Activated naive CD8-positive, alpha-beta T cell treated with anti-CD3 and anti-CD28 coated beads for 36 hours (primary cell): ENCODE results near the gene WWOX. TPM values are rescaled to one million over a fixed set of nuclear protein-coding genes. Genes with fewer than 3 reads are reported as not detected.

Experiments
- DNase-seq: peaks from one replicate; pipeline ENCODE4 v3.0.0; 2021
- H3K27ac Mint-ChIP-seq: one replicate; pipeline ENCODE4 v1.8.0; 2022; ENCODE audit warnings: mild to moderate bottlenecking, moderate library complexity, mixed read lengths
- H3K27me3 Mint-ChIP-seq: one replicate; pipeline ENCODE4 v1.8.0; 2022; ENCODE audit warnings: mild to moderate bottlenecking, mixed read lengths
- H3K36me3 Mint-ChIP-seq: one replicate; pipeline ENCODE4 v1.8.0; 2021; ENCODE audit warnings: mild to moderate bottlenecking, mixed read lengths
- H3K4me1 Mint-ChIP-seq: one replicate; pipeline ENCODE4 v1.8.0; 2021; ENCODE audit warnings: mixed read lengths
- H3K4me3 Mint-ChIP-seq: one replicate; pipeline ENCODE4 v1.8.0; 2022; ENCODE audit warnings: mild to moderate bottlenecking, moderate library complexity, mixed read lengths
- H3K9me3 Mint-ChIP-seq: one replicate; pipeline ENCODE4 v1.8.0; 2022; ENCODE audit warnings: mixed read lengths
- total RNA-seq, 2 experiments: library from RNA; stranded (reverse); gene quantifications; one replicate each; pipeline ENCODE4 v1.2.3, GENCODE V29; 2021

The WWOX gene
- total RNA-seq, 2 experiments from 2014 or later = 20.0 to 23.9 TPM

DNA sequence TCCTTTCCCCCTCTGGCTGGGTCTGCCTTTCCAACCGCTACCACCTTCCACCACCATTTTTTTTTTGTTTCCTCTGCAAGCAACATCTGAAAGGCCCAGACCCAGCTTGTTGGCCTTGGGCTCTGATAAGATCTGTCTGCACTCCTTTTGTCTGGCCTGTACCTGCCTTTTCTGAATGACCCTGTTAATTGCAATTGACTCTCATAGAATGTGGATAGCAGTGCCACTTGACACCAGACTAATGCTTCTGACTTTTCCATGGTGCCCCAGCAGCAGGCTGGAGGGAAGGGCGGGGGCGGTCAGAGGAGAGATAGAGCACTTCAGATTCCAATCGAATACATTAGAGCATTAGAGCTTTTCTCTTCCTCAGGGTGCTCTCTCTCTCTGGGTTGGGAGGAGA, 538.9 kb downstream of the WWOX start:
- DNase-seq = no peak
- Mint-ChIP-seq H3K27ac (no peak overlapping the region), H3K4me3 (no peak overlapping the region), H3K27me3 (no peaks in the 10 kb centered on the region), H3K36me3 (peaks cover 3% of the 10 kb centered on the region), H3K4me1 (peaks cover 3% of the 10 kb centered on the region), H3K9me3 (no peaks in the 10 kb centered on the region)

DNA sequence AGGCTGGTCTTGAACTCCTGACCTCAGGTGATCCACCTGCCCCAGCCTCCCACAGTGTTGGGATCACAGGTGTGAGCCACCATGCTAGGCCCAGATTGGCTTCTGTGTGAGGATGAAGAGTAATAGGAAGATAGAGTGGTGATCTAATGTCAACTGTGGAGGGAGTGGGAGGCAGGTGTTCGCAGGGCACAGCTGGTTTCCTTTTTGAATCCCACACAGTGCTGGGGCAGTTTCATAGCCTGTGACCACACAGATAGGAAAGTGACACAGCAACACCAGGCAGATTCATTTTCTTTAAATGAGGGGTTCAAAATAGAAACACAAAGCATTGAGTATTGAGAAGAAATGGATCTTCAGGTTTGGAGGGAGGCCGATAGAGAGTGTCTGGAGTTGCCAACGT, 540.3 kb downstream of the WWOX start:
- peak; percentile 5 for DNase-seq
- H3K4me1 Mint-ChIP-seq = peaks cover 3% of the 10 kb centered on the region
- H3K36me3 Mint-ChIP-seq = peaks cover 3% of the 10 kb centered on the region
- H3K27ac Mint-ChIP-seq = no peak overlapping the region
- no peaks in the 10 kb centered on the region for H3K27me3 Mint-ChIP-seq
- H3K9me3 Mint-ChIP-seq = no peaks in the 10 kb centered on the region
- H3K4me3 Mint-ChIP-seq = no peak overlapping the region

DNA sequence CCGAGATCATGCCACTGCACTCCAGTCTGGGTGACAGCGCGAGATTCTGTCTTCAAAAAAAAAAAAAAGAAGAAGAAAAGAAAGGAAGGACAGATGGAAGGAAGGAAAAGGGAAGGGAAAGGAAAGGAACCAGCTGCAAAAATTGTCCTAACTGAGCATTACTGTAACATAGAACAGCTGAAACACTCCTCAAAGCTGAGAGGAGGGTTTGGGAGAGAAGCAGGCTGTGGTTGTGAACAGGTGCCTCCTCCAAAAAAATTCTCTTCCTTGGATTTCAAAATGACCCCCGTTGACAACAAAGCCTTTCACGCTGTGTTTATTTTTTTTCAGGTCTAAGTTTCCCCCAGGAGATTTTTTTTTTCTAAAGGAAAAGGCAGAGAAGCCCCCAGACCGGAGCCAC, 541.4 kb downstream of the WWOX start:
- Mint-ChIP-seq H3K27me3 (no peaks in the 10 kb centered on the region), H3K9me3 (no peaks in the 10 kb centered on the region), H3K36me3 (no peaks in the 10 kb centered on the region), H3K4me1 (peaks cover 3% of the 10 kb centered on the region), H3K4me3 (no peak overlapping the region), H3K27ac (no peak overlapping the region)
- DNase-seq = no peak

DNA sequence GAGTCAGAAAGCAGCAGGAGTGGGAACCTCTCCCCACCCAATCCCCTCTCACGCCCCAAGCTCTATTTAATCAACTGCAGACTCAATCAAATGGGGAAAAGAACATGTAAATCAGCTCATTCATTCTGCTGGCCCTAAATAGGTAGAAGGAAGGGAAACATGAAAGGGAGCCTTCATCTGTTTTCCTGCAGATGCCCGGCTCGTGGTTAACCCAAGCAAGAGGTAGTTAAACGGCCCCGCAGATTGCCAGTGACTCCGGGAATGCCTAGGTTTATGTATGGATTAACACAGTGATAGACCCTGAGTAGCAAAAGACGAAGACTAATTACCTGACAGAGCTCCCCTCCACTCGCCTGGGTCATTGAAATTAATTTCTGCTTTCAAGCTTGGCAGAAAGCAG, 542.0 kb downstream of the WWOX start:
- Mint-ChIP-seq H3K27ac (no peak overlapping the region), H3K4me3 (no peak overlapping the region), H3K27me3 (no peaks in the 10 kb centered on the region), H3K9me3 (no peaks in the 10 kb centered on the region), H3K36me3 (no peaks in the 10 kb centered on the region), H3K4me1 (peaks cover 3% of the 10 kb centered on the region)
- no peak for DNase-seq

DNA sequence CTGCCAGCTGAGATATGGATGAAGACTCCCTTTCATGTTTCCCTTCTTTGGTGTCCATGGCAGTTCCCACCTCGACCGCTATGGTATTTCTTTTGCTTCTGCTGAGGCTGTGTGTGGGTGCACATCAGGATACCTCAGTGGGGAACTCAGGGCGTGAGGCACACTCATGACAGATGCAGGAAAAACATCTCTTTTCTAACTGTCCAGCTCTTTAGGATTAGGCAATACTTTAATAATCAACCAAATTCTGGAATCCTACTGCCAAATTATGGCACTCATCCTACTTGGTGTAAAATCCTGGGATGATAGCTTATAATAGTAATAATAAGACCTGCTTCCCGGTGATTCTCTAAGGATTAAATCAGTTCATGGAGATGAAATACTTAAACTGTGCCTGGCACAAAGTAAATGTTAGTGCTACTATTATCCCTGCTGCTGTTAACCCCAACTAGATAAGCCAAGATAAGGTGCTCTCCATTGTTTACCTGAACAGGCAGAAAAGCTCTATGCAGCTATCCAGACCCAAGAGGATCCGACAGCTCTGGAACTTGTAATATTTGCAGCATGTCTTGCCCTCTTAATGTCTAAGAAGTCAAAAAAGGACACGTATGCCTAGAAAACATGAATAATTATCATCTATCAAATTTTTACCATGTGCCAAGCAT, 543.3 kb downstream of the WWOX start:
- DNase-seq = no peak
- Mint-ChIP-seq H3K4me3 (no peak overlapping the region), H3K36me3 (no peaks in the 10 kb centered on the region), H3K27ac (no peak overlapping the region), H3K4me1 (peaks cover 3% of the 10 kb centered on the region), H3K9me3 (no peaks in the 10 kb centered on the region), H3K27me3 (no peaks in the 10 kb centered on the region)

DNA sequence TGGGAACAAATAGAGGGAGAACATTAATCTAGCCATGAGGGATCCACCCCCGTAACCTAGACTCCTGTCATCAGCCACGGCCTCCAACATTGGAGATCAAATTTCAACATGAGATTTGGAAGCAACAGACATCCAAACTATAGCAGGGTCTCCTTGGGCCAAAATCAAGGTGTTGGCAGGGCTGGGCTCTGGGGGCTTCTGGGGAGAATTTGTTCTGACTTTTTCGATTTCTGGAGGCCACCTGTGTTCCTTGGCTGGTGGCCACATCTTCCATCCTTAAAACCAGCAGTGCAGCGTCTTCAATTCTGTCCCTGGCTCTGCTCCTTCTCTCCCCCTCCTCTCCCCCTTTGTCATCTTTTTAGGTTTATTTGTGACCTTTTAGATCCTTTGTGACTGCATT, 546.2 kb downstream of the WWOX start:
- H3K9me3 Mint-ChIP-seq = no peaks in the 10 kb centered on the region

DNA sequence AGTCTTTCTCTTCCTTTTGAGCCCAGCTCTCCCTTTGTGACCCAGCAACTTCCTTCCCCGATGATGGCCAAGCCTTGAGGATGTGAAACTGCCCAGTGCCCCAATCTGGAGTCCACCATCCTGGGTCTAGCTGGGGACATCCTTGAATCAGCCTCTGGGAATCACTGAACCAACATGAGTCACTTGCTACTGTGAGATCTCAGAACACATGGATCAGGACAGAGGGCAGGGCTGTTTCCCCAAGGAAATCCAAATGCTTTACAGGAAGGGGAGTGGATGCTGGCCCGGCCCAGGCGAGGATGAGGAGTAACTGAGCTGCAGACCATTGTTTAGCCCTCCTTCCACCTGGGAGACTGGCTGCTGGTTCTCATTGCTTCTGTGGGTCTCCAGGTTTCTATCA, 547.6 kb downstream of the WWOX start:
- no peaks in the 10 kb centered on the region for H3K27me3 Mint-ChIP-seq
- no peaks in the 10 kb centered on the region for H3K36me3 Mint-ChIP-seq
- H3K4me1 Mint-ChIP-seq = no peaks in the 10 kb centered on the region
- no peak for DNase-seq
- H3K27ac Mint-ChIP-seq = no peak overlapping the region
- no peaks in the 10 kb centered on the region for H3K9me3 Mint-ChIP-seq
- H3K4me3 Mint-ChIP-seq = no peak overlapping the region

More for the DNA sequence above, 546.2 kb downstream of the WWOX start:
- no peaks in the 10 kb centered on the region for H3K4me1 Mint-ChIP-seq
- no peak overlapping the region for H3K4me3 Mint-ChIP-seq
- no peak for DNase-seq
- H3K27ac Mint-ChIP-seq = no peak overlapping the region
- no peaks in the 10 kb centered on the region for H3K36me3 Mint-ChIP-seq
- no peaks in the 10 kb centered on the region for H3K27me3 Mint-ChIP-seq

DNA sequence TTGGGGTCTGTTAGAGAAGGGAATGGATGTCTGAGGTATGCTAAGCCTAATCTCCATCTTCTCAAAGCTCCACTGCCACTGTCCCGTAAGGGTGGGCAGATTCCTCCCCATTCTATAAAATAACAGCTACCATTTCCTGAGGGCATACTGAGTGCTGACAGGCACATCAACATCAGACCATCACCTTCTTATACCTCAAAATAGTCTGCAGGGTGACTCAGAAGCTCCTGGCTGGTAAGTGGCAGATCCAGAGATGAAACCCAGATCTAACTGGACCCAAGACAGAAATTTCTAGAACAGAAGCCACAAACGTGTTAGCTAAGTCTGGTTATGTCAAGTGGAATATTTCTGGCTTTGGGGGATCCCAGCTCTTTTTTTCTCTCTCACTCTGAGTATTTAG, 548.0 kb downstream of the WWOX start:
- Mint-ChIP-seq H3K27ac (no peak overlapping the region), H3K4me3 (no peak overlapping the region), H3K4me1 (no peaks in the 10 kb centered on the region), H3K36me3 (no peaks in the 10 kb centered on the region), H3K9me3 (no peaks in the 10 kb centered on the region), H3K27me3 (no peaks in the 10 kb centered on the region)
- no peak for DNase-seq

DNA sequence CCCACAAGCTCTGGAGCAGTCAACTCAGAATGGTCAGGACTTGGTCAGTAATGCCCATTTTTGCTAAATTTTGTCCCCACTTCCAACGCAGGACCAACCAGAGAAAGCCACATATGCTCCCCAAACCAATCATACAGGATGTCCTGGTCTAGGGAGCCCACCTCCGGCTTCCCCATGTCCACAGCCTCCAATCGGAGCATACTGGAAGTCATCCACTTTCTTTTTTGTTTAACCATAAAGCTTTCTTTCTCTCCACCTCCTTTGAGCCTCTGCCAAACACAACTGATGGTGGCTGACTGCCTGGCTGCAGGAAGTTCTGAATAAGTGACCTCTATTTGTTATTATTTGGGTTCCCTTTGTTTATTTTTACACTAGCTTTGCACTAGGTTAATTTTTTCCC, 549.1 kb downstream of the WWOX start:
- Mint-ChIP-seq H3K27ac (no peak overlapping the region), H3K36me3 (no peaks in the 10 kb centered on the region), H3K4me1 (no peaks in the 10 kb centered on the region), H3K9me3 (no peaks in the 10 kb centered on the region), H3K27me3 (no peaks in the 10 kb centered on the region), H3K4me3 (no peak overlapping the region)
- DNase-seq = no peak

DNA sequence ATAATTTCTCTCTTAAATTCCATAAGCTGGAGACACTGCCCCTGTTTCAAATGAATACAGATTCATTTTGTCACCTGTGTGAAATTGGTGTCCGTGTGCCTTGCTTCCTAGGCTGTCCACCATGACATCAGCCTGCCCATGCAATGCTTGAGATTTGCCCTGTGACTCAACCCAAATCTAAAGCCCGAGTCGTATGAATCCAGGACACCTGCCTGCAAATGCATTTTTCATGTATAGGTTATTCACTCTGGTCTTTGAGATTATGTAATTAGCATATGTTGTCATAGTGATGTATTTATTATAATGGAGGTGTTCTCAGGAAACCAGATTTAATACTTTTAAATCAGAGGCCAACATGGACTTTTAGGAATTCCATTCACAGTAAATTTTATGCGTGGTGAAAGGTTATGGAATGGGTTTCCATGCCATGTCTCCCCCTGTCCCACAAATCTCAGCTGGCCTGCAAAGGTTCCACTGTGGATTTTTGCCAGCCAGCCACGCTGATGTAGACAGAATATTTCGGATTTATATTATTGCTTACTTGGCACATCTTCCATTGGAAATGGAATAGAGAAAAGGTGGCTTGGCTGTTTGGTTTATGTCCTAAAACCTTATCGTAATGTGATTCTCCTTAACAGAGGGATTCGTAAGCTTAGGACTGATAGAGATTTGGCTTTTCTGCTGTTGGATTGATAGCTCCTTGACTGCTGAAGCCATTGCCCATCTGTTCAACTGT, 551.1 kb downstream of the WWOX start:
- no peaks in the 10 kb centered on the region for H3K27me3 Mint-ChIP-seq
- H3K36me3 Mint-ChIP-seq = no peaks in the 10 kb centered on the region
- H3K27ac Mint-ChIP-seq = no peak overlapping the region

DNA sequence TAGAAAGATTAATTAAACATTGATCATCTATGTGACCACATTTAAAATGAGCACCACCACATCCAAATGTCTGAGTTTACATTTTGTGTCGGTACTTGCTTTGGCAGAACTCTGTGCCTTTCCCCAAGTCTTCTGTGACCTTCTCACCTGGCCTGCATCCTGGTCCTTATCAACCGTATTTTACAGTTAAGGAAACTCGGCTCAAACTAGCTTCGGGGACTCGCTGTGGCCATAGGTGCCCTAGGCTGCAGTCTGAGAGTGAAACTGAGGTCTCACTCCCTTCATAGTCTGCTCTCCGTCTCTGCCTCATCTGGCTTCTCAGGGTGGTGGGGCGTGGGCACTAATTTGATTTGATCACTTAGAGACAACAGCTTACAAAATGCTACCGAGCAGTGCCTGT, 555.5 kb downstream of the WWOX start:
- no peaks in the 10 kb centered on the region for H3K27me3 Mint-ChIP-seq
- no peaks in the 10 kb centered on the region for H3K36me3 Mint-ChIP-seq
- no peak overlapping the region for H3K4me3 Mint-ChIP-seq
- H3K27ac Mint-ChIP-seq = no peak overlapping the region
- no peaks in the 10 kb centered on the region for H3K9me3 Mint-ChIP-seq
- H3K4me1 Mint-ChIP-seq = no peaks in the 10 kb centered on the region
- no peak for DNase-seq

More for the DNA sequence above, 551.1 kb downstream of the WWOX start:
- no peaks in the 10 kb centered on the region for H3K4me1 Mint-ChIP-seq
- no peak overlapping the region for H3K4me3 Mint-ChIP-seq
- DNase-seq = no peak
- no peaks in the 10 kb centered on the region for H3K9me3 Mint-ChIP-seq

DNA sequence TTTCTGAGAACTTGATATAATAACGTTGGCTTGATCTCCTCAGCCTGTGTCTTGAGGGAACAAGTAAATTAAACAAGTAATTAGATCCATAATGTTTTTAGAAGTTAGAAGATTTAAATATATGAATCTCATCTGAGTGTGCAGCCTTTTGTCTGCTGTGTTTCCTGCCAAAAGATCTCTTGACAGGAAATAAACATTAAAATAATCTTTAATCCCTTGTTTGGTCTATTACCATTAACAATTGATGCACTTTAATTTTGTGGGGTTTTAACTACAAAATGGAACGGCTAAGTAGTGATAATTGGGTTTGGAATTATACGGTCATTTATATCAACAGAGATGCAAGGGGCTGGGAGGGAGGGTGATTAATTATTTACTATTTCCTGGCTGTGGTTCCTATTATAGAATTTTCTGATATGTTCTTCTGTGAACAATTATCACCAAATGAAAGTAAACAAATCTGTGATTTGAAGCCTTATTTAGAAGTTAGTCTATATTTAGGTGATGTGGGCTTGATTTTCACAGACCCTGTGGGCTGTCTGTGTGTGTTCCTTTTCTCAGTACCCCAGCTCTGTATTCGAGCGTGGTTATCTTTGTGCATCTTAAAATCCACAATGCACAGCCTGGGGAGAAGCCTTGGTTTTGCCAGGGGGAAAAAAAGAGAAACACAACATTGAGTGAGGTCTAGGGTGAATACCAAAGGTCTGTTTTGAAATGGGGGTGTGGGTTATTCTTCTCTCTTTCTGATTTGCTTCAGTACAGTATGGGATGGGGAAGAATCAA, 556.1 kb downstream of the WWOX start:
- no peak for DNase-seq
- H3K9me3 Mint-ChIP-seq = no peaks in the 10 kb centered on the region
- H3K4me3 Mint-ChIP-seq = no peak overlapping the region
- no peak overlapping the region for H3K27ac Mint-ChIP-seq
- H3K36me3 Mint-ChIP-seq = no peaks in the 10 kb centered on the region
- no peaks in the 10 kb centered on the region for H3K27me3 Mint-ChIP-seq
- H3K4me1 Mint-ChIP-seq = no peaks in the 10 kb centered on the region

DNA sequence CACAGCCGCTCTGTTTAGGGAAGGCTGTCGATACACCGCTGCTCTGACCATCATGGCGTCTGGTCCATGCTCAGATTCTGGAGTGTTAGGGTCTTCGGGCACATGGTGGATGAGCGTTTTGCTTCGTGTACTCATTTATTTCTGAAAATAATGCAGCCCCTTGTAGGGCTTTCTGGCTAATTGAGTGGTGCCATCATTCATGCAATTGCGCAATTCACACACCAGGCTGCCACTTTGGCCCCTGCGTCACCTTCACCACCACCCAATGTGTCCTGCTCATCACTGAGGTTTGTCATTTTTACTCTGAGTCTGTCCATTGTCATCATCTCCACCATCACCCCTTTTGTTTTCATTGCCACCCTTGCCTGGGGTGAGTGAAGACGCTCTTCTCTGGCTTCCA, 557.4 kb downstream of the WWOX start:
- Mint-ChIP-seq H3K36me3 (no peaks in the 10 kb centered on the region), H3K27me3 (no peaks in the 10 kb centered on the region), H3K4me3 (no peak overlapping the region), H3K4me1 (no peaks in the 10 kb centered on the region), H3K9me3 (no peaks in the 10 kb centered on the region), H3K27ac (no peak overlapping the region)
- no peak for DNase-seq

DNA sequence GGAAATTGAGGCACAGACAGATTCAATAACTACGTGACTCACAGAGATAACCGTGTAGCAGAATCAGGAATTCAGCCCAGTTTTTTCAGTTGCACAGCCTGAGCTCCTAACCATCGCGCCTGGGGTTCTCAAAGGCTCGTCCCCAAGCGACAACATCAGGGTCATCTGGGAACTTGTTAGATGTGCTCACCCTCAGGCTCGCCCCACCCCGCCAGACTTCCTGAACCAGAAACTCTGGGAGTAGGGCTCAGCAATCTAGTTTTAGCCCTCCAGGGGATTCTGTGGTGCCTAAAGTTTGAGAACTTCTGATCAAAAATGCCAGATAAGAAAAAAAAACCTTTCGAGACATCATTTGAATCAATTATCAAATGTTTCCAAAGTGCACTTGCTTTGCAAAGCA, 559.8 kb downstream of the WWOX start:
- no peak for DNase-seq
- Mint-ChIP-seq H3K4me1 (no peaks in the 10 kb centered on the region), H3K27me3 (no peaks in the 10 kb centered on the region), H3K36me3 (no peaks in the 10 kb centered on the region), H3K4me3 (no peak overlapping the region), H3K27ac (no peak overlapping the region), H3K9me3 (no peaks in the 10 kb centered on the region)

DNA sequence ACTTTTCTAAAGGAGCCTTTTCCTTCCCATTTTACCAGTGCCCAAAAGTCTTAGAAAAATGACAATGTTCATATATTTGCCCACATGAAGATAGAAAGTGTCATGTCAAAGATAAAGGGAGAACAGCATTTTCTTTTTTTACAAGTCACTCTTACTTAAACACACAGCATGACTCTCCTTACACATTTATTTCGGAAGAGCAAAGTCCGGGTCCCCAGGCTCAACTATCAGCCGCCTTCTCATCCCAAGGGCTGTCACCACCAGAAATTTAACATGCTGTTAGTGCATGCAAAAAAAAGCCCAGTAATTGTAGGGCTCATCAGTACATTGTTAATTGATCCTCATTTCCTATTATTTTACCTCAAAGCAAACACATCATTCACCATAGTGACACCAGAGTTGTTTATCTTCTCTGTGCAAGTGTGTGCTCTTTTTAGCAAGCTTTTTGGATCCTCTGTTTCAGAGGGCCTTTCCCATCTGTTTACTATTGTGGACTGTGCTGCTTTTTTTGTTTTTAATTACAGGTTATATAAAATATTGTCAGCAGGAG, 560.3 kb downstream of the WWOX start:
- Mint-ChIP-seq H3K27me3 (no peaks in the 10 kb centered on the region), H3K36me3 (no peaks in the 10 kb centered on the region), H3K4me3 (no peak overlapping the region), H3K27ac (no peak overlapping the region), H3K9me3 (no peaks in the 10 kb centered on the region), H3K4me1 (no peaks in the 10 kb centered on the region)
- DNase-seq = no peak
